HG03342 (cell line): ENCODE measurements around the gene SLC4A2.

Experiments used
- ATAC-seq: cut with Tn5 transposase; IDR thresholded peaks from one replicate; pipeline ENCODE4 v1.9.1; 2021; ENCODE audit warnings: mild to moderate bottlenecking, moderate library complexity; ENCODE audit not compliant: unreplicated experiment

SLC4A2 gene

GRCh38 chr7:151110236-151110940 is 51.0 kb downstream of the SLC4A2 start:
- ATAC-seq, result no peak

GRCh38 chr7:151110941-151111645 is 51.7 kb downstream of the SLC4A2 start:
- peak; percentile 88 for ATAC-seq

- ATAC-seq, result no peak
These were observed 54.2 kb downstream of the SLC4A2 start for GRCh38 chr7:151113344-151114150.

GRCh38 chr7:151114151-151115090 is 55.0 kb downstream of the SLC4A2 start:
- ATAC-seq, result no peak

GRCh38 chr7:151115121-151115835 is 55.9 kb downstream of the SLC4A2 start:
- peak; percentile 40 for ATAC-seq

- no peak for ATAC-seq
These were observed 56.5 kb downstream of the SLC4A2 start for GRCh38 chr7:151115836-151116418.

GRCh38 chr7:151116603-151117440 is 57.4 kb downstream of the SLC4A2 start:
- no peak for ATAC-seq

GRCh38 chr7:151117565-151117964 is 58.2 kb downstream of the SLC4A2 start:
- ATAC-seq, result no peak

- no peak for ATAC-seq
These were observed 59.0 kb downstream of the SLC4A2 start for GRCh38 chr7:151118108-151119054.

- ATAC-seq, result no peak
These were observed 59.6 kb downstream of the SLC4A2 start for GRCh38 chr7:151119055-151119415.

- ATAC-seq, result no peak
These were observed 60.5 kb downstream of the SLC4A2 start for GRCh38 chr7:151119902-151120301.

GRCh38 chr7:151120896-151121295 is 61.5 kb downstream of the SLC4A2 start:
- ATAC-seq, result no peak

- no peak for ATAC-seq
These were observed 62.2 kb downstream of the SLC4A2 start for GRCh38 chr7:151121380-151122170.

- no peak for ATAC-seq
These were observed 62.9 kb downstream of the SLC4A2 start for GRCh38 chr7:151122276-151122675.

GRCh38 chr7:151122796-151123157 is 63.4 kb downstream of the SLC4A2 start:
- ATAC-seq, result no peak

GRCh38 chr7:151123158-151123821 is 63.9 kb downstream of the SLC4A2 start:
- ATAC-seq, result no peak
